ENCODE data around the gene BCL2L12. TPM values are rescaled to one million over a fixed set of nuclear protein-coding genes. Genes with fewer than 3 reads are reported as not detected.

BCL2L12 gene
- total and polyA plus RNA-seq, 2 experiments from 2014 or later, result 41.3 to 59.4 TPM

DNA sequence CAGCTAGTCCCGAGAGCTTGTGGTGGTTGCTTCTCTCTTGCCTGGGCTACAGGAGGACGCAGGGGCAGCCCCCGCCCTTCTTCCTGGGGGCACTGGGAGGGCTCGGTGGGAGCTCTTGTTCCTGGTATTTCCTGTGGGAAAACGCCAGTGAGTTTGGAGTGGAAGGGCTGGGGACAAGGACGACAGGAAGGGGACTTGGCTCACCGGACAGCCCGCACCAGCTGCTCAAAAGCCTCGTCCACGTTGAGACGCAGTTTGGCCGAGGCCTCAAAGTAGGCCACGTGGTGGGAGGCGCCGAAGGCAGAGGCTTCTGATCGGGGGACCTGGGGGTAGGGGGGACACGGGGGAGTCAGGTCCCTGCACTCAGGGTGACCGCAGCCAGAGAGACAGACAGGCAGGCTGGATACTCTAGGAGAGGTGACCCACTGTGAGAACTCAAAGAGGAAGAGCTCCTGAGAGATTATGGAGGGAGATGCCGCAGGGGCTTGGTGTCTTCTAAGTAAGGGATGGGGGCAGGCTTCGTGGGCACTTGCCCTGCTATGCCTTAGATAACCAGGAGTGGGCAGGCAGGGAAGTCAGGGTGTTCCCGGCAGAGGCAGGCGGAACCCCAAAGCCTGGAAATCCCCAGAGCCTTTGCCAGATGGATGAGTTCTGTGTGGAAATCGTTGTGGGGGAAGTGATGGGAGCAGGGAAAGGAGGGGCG lies 30.1 kb upstream of the BCL2L12 start:
- H3K27ac ChIP-seq, result peak overlapping the region; percentile 43
- H3K4me3 ChIP-seq, result no peak overlapping the region
- no peaks in the 10 kb centered on the region for H3K36me3 ChIP-seq
- peaks cover 12% of the 10 kb centered on the region for H3K4me1 ChIP-seq (ENCODE audit: low read depth)
- H3K9me3 ChIP-seq (ENCODE audit: low read depth), result no peaks in the 10 kb centered on the region
- no peaks in the 10 kb centered on the region for H3K27me3 ChIP-seq
- no peak for DNase-seq (ENCODE audit: low read depth in 1 of 2, low spot score in 1 of 2)
- TF ChIP-seq, protein P1, sequence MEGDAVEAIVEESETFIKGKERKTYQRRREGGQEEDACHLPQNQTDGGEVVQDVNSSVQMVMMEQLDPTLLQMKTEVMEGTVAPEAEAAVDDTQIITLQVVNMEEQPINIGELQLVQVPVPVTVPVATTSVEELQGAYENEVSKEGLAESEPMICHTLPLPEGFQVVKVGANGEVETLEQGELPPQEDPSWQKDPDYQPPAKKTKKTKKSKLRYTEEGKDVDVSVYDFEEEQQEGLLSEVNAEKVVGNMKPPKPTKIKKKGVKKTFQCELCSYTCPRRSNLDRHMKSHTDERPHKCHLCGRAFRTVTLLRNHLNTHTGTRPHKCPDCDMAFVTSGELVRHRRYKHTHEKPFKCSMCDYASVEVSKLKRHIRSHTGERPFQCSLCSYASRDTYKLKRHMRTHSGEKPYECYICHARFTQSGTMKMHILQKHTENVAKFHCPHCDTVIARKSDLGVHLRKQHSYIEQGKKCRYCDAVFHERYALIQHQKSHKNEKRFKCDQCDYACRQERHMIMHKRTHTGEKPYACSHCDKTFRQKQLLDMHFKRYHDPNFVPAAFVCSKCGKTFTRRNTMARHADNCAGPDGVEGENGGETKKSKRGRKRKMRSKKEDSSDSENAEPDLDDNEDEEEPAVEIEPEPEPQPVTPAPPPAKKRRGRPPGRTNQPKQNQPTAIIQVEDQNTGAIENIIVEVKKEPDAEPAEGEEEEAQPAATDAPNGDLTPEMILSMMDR (IDR thresholded peaks at IDR 0.05; ENCODE audit: low read depth, low read length), result peak; percentile 7

DNA sequence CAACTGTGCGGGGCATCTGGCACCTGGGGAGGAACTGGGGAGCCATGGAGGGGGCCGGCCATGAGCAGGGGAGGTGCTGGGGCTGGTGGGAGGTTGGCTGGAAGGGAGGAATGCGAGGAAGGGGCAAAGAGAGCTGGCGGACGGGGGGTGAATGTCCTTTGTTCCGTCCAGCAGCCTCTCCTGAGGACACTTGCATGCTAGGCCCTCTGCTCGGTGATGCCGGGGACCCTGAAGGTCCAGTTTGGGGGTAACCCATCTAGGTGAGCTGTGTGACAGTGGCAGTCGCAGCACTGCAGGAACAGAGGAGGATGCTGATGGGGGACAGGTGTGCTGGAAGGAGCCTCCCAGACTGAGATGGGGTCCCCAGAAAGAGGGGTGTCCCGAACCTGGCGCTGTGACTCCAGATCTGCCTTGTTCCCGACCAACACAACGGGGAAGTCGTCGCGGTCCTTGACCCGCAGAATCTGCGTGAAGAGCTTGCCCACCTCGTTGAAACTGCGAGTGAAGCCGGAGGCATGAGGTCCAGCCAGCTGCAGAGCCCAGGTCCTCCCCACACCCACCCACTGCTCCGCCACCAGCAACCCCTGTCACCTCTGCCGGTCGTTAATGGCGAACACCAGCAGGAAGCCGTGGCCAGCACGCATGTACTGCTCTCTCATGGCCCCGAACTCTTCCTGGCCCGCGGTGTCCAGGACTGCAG lies 29.4 kb upstream of the BCL2L12 start:
- Histone ChIP-seq H3K27ac (no peak overlapping the region), H3K4me3 (no peak overlapping the region), H3K9me3 (ENCODE audit: low read depth) (no peaks in the 10 kb centered on the region), H3K36me3 (no peaks in the 10 kb centered on the region), H3K27me3 (no peaks in the 10 kb centered on the region), H3K4me1 (ENCODE audit: low read depth) (peaks cover 19% of the 10 kb centered on the region)
- TF ChIP-seq, protein P1 (IDR thresholded peaks at IDR 0.05; ENCODE audit: low read depth, low read length), result no peak
- DNase-seq (ENCODE audit: low read depth in 1 of 2, low spot score in 1 of 2), result no peak

DNA sequence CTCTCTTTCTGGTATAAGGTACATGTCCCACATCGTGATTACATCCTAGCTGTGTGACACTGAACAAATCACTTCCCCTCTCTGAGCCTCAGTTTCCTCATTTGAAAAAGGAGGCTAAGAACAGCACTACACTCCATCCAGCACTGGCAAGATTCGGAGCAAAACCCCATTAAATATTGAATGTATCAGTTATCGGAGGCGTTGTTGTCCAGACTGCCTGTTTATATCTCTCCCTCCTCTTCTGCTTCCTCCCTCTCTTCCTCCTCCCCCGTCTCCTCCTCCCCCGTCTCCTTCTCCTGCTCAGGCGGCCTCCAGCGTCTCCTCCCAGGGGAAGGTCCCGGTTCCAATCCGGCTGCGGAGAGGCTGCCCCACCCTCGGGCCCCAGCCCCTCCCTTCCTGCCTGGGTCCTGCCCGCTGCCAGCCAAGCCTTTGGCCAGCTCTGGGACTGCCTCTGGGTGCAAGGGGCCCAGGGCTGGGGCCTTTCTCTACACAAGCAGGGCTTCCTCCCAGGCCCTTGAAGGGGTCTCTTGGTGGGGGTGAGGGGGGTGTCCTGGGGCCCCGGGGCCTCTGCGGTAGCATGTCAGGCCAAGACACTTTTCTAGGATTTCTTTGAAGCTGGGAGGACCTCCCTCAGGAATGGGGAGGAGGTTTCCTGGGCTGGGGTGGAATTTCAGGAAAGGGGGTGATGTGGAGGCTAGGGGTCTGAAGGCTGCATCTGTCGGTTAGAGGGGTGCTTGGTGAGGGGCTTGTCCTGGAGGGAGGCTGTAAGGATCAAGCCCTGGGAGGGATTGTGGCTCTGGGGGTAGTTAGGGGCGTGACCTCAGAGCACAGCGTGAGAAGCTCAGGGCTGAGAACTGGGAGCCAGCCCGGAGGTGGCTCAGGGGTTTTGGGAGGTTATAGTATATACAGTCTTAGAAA lies 27.7 kb upstream of the BCL2L12 start:
- TF ChIP-seq, protein P1 (IDR thresholded peaks at IDR 0.05; ENCODE audit: low read depth, low read length), result no peak
- Histone ChIP-seq H3K36me3 (no peaks in the 10 kb centered on the region), H3K4me3 (no peak overlapping the region), H3K9me3 (ENCODE audit: low read depth) (no peaks in the 10 kb centered on the region), H3K27me3 (no peaks in the 10 kb centered on the region), H3K4me1 (ENCODE audit: low read depth) (peaks cover 24% of the 10 kb centered on the region), H3K27ac (no peak overlapping the region)
- DNase-seq (ENCODE audit: low read depth in 1 of 2, low spot score in 1 of 2), result peak; percentile 23 to 91

DNA sequence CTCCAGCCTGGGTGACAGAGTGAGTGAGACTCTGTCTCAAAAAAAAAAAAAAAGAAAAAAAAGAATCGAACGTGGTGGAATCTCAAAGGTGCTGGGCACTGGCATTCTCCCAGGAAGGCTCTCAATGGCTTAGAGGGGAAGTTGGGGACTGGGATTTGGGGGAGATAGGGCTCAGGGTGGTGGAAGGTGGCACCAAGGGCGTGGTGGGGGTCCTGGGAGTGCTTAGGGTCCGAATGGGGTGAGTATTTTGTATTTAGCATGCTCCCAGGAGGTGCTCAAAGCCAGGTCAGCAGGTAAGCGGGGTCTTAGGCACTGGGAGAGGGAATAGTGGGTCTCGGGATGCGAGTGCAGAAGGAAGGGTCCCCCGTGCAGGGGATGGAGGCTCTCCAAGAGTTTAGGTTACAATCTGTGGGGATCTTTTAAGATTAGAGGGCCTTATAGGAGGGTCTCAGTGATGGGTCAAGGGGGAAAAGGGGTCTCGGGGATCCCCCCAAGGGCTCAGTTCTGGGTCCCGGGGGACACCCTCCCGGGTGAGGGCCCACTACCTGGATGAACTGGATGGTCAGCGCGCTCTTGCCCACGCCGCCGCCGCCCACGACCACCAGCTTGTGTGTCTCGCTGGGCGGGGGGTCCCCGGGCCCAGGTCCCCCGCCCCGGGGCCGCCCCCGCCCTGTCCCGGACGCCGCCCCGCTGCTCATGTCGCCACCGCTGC lies 26.2 kb upstream of the BCL2L12 start:
- Histone ChIP-seq H3K36me3 (no peaks in the 10 kb centered on the region), H3K9me3 (ENCODE audit: low read depth) (no peaks in the 10 kb centered on the region), H3K4me1 (ENCODE audit: low read depth) (peaks cover 29% of the 10 kb centered on the region), H3K27me3 (no peaks in the 10 kb centered on the region), H3K27ac (peak overlapping the region; percentile 12), H3K4me3 (peak overlapping the region; percentile 61)
- no peak for DNase-seq (ENCODE audit: low read depth in 1 of 2, low spot score in 1 of 2)
- TF ChIP-seq, protein P1 (IDR thresholded peaks at IDR 0.05; ENCODE audit: low read depth, low read length), result no peak
